Brain microvascular endothelial cell (primary cell): ENCODE results near the gene AVPR2.

Experiments
- DNase-seq: peaks from one replicate; pipeline ENCODE4 v3.0.0-alpha.2; 2020
- H3K27ac ChIP-seq: fragments of 250-450 bp; sonication (Bioruptor Pico); 2 replicates; pipeline ENCODE4 v1.5.1; 2020; ENCODE audit warnings: mild to moderate bottlenecking, moderate library complexity
- H3K27me3 ChIP-seq: fragments of 250-450 bp; sonication (Bioruptor Pico); replicated peaks from 2 replicates; pipeline ENCODE4 v1.5.1; 2020; ENCODE audit warnings: mild to moderate bottlenecking
- H3K36me3 ChIP-seq: fragments of 250-450 bp; sonication (Bioruptor Pico); replicated peaks from 2 replicates; pipeline ENCODE4 v1.5.1; 2020; ENCODE audit warnings: mild to moderate bottlenecking
- H3K4me3 ChIP-seq: 2 replicates; pipeline ENCODE4 v1.5.1; 2011; ENCODE audit warnings: low read depth, mild to moderate bottlenecking, control low read depth, low read length, moderate library complexity
- in situ Hi-C: cut with HindIII; loops from 2 replicates; pipeline ENCODE4 v1.10.0; 2017; ENCODE audit warnings: low sequenced_read_pairs, low pct_ligation_motif_present
- TF ChIP-seq, protein P1 (sequence below): IDR thresholded peaks from 2 replicates; pipeline ENCODE4 v1.5.1; 2011; ENCODE audit warnings: low read depth, mild to moderate bottlenecking, moderate library complexity, low read length, control low read depth, inconsistent platforms; ENCODE audit errors: missing control alignments

AVPR2 gene

DNA sequence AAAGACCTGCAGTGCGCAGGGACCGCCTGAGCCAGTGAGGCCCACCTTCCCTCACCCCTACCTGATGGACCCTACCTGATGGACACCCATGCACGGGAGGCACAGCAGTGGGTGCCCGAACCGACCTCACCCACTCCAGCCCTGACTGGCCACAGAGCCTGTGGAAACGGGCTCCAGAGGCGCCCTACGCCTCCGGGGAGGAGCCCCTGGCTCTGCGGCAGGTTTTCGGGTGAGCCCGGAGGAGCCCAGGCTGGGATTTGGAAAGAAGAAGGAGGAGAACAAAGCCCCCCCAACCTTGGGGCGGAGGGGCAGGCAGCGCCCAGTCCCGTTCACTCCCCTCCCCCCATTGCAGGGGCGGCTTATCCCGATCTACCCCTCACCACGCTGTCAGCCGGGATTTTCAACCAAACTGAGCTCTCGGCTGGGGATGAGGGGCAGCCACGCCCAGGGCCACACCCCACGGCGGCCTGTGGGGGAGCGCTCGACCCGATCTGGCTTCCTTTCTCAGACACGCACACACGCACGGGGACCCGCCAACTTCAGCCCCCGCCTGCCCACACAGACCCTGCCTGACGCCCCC is 19.2 kb upstream of the AVPR2 start:
- no peak for DNase-seq
- Histone ChIP-seq H3K27me3 (peaks cover 12% of the 10 kb centered on the region), H3K4me3 (no peak overlapping the region), H3K27ac (no peak overlapping the region), H3K36me3 (no peaks in the 10 kb centered on the region)
- TF ChIP-seq, protein P1, sequence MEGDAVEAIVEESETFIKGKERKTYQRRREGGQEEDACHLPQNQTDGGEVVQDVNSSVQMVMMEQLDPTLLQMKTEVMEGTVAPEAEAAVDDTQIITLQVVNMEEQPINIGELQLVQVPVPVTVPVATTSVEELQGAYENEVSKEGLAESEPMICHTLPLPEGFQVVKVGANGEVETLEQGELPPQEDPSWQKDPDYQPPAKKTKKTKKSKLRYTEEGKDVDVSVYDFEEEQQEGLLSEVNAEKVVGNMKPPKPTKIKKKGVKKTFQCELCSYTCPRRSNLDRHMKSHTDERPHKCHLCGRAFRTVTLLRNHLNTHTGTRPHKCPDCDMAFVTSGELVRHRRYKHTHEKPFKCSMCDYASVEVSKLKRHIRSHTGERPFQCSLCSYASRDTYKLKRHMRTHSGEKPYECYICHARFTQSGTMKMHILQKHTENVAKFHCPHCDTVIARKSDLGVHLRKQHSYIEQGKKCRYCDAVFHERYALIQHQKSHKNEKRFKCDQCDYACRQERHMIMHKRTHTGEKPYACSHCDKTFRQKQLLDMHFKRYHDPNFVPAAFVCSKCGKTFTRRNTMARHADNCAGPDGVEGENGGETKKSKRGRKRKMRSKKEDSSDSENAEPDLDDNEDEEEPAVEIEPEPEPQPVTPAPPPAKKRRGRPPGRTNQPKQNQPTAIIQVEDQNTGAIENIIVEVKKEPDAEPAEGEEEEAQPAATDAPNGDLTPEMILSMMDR = no peak
- in situ Hi-C loops = no loop called here

DNA sequence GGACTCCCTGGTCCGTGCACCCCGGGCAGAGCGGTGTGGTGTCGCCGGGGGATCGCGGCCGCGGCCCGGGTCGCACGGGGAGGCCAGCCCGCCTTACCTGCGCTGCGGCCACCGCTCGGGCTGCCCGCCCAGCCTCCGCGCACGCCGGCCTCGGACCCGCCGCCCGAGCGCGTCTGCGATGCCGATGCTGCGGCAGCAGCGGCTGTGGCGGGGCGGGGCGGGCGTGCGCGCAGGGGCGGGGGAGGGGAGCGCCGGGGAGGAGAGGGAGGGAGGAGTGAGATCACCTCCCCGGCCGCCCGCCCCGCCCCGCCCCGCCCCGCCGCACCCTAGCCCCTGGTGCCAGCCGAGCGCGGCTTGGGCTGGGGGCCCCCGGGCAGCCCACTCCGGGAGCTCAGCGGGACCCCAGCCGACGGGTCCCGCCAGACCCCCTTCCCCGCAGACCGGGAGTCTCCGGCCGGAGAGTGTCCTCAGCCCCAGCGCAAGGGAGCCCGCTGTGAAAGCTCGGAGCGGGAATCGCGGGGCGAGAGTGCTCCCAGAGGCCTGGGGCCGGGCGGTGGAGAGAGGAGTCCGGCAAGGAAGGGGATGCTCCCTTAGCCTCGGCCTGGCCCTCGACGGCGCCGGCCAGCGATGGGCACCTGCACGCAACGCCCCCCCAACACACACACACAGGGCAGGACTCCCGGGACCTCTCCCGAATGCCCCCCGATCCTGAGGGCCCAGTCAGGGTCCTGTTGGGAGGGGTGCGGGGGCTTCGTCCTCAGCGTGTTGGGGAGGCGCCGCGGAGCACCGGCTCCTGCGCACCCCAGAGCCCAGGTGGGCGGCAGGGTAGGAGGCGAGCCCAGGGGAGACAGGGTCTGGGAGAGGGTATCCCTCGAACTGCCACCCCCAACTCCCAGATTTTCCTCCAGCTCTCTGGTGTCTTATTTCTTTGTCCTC is 18.2 kb upstream of the AVPR2 start, which contains the start of gene L1CAM:
TSS of gene L1CAM (minus strand) at position 206 of the 936 bp plus-strand sequence. CDS start 10,337 bp downstream, outside the sequence.
- Histone ChIP-seq H3K27me3 (peaks cover 12% of the 10 kb centered on the region), H3K4me3 (no peak within 1 kb of the TSS), H3K27ac (no peak within 1 kb of the TSS), H3K36me3 (no peaks in the 10 kb centered on the region)
- TF ChIP-seq, protein P1 = no peak
- no peak for DNase-seq
- in situ Hi-C loops = no loop called here

DNA sequence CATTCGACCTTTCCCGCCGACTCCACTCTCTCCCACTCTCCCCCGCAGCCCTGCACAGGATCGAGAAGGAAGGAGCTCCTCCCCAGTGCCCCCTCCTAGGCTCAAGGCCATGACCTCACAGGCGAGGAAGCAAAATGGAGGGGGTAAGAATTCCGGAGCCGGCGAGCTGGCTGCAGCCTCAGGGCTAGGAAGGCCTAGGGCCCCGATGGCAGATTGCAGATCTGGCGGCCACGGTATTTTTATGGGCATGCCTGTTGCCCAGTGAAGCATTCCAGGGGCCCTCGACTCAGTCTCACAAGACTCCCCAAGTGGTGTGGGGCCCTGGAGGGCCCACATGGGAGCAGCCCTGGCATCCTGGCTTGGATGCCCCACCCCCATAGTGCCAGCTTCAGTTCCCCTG is 17.6 kb upstream of the AVPR2 start:
- DNase-seq = no peak
- in situ Hi-C loops = no loop called here
- H3K27ac ChIP-seq = no peak overlapping the region
- H3K27me3 ChIP-seq = peaks cover 12% of the 10 kb centered on the region
- no peak overlapping the region for H3K4me3 ChIP-seq
- no peaks in the 10 kb centered on the region for H3K36me3 ChIP-seq
- TF ChIP-seq, protein P1 = no peak

DNA sequence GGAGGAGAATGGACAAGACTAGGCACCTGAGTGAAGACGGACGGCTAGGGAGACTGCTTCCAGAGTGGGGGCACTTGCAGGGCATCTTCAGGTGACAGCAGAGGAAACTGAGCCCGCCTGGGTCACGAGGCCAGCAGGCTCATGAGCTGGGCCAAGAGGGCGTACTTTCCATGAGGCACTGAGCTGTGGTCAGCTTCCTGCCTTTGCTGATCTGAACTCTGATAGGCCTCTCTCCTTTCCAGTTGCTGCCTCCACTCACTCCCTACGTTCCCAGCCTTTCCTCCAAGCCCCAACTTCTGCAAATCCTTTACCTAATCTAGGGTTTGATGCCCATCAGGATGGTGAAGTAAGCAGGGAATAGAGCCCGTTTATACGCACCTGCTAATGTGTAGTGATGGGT is 17.1 kb upstream of the AVPR2 start:
- TF ChIP-seq, protein P1 = no peak

DNA sequence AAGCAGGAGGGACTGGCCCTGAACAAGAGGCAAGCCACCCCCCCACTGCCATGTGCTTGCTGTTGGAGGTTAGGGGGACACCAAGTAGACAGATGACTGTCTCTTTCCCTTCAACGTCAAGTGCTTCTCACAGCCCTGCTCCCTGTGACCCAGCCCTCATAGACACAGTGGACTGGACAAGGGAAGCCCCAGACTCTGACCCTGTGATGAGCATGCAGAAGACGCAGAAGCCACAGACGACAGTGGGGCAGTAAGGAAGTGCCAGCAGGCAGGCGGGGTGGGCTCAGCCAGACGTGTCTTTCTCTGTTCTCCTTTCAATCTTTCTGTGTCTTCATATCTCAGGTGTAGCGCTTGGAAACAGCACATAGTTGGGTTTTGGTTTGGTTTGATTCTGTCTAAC is 16.1 kb upstream of the AVPR2 start:
- TF ChIP-seq, protein P1 = no peak
- Histone ChIP-seq H3K36me3 (no peaks in the 10 kb centered on the region), H3K27me3 (peaks cover 12% of the 10 kb centered on the region), H3K27ac (no peak overlapping the region), H3K4me3 (no peak overlapping the region)
- in situ Hi-C loops = no loop called here
- no peak for DNase-seq

More for the DNA sequence above, 17.1 kb upstream of the AVPR2 start:
- peaks cover 12% of the 10 kb centered on the region for H3K27me3 ChIP-seq
- DNase-seq = no peak
- H3K4me3 ChIP-seq = no peak overlapping the region
- no peaks in the 10 kb centered on the region for H3K36me3 ChIP-seq
- no peak overlapping the region for H3K27ac ChIP-seq
- in situ Hi-C loops = no loop called here
